GM18858 (cell line): ENCODE data around the gene OR5B21.

Experiments
- ATAC-seq: cut with Tn5 transposase; IDR thresholded peaks from one replicate; pipeline ENCODE4 v1.9.1; 2021; ENCODE audit not compliant: unreplicated experiment

The OR5B21 gene

DNA sequence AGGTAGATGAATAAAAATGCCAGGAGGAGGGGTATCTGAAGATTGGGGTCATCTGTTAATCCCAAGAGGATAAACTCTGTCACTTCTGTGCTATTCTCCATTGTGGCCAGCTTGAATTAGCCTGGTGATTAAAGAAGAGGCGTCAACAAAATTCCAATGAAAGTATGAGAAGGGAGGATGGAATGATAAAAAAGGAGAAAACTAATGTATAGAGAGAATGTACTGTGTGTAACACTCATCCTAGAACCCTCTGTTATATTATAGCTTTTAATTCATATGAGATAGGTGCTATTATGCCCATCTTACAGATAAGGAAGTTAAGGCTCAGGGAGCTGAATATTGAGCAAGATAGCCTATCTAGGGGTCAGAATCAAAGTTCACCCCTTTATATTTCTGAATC, at the start of gene OR5B21:
TSS of gene OR5B21 (minus strand) at position 101 of the 400 bp plus-strand sequence. CDS start at position 101, 0 bp downstream.
- ATAC-seq = no peak

DNA sequence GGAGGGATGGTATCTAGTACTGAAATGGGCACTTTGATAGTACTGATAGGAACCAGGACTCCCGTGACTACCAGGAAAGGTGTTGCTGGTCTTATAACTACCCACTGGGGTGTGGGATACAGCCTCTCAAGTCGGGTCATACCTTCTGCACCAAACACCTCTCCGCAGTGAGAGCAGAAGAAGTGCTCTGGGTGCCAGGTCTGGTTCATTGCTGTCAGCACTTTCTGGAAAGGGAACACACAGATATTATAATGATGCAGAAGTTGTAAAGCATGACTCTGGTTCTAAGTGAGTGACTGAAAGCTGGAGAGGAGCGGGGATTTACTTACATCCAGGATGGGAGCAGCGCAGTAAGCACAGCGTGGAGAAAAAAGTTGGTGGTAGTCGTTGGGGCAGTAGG, 41.7 kb upstream of the OR5B21 start:
- no peak for ATAC-seq

DNA sequence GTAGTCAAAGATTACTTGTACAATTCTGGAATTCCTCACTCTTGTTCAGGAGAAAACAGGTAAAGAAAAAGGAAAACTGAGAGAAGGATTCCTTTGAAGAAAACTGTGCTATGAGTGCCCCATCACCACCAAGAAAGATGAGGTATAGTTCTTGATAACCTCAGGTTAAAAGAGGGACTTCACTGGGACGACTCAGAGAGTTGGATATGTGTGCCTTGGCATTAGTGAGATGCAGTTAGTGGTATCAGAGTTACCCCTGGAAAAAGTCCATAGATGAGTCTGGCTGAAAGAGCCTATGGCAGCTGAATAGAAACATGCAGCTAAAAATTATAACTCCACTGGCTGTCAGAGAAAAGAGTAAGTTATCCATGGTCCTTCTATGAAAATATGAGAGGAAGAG, 38.9 kb upstream of the OR5B21 start:
- ATAC-seq = no peak

DNA sequence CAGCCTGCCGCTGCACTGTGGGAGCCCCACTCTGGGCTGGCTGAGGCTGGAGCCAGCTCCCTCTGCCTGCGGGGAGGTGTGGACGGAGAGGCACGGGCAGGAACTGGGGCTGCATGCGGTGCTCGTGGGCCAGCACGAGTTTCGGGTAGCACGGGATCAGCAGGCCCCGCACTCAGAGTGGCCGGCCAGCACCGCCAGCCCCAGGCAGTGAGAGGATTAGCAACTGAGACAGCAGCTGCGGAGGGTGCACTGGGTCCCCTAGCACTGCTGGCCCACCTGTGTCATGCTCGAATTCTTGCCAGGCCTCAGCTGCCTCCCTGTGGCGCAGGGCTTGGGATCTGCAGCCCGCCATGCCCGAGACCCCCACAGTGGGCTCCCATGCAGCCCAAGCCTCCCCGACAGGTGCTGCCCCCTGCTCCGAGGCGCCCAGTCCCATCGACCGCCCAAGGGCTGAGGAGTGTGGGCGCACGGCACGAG, 24.0 kb upstream of the OR5B21 start:
- ATAC-seq = no peak

DNA sequence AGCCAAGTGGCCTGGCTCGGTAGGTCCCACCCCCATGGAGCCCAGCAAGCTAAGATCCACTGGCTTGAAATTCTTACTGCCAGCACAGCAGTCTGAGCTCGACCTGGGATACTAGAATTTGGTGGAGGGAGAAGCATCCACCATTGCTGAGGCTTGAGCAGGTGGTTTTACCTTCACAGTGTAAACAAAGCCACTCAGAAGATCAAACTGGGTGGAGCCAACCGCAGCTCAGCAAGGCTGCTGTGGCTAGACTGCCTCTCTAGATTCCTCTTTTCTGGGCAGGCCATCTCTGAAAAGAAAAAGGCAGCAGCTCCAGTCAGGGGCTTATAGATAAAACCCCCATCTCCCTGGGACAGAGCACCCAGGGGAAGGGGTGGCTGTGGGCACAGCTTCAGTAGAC, 22.3 kb upstream of the OR5B21 start:
- no peak for ATAC-seq

DNA sequence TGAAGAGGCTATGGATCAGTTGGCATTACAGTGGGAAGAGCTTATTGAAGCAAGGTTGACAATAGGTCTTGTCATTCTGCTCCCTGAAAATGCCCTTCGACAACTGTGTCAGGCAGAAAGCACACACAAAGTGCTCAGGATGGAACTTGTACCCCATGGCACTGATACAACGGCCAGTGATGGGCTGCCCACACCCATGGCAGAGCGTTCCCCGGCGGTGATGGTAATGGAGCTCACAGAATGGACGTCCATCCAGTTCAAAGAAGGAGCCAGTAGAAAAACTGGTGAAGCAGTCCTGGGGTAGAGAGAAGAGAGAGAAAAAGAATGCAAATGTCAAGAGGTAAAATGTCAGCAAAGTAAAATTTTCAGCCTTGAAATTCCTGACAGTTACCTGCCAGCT, 19.5 kb upstream of the OR5B21 start:
- no peak for ATAC-seq

DNA sequence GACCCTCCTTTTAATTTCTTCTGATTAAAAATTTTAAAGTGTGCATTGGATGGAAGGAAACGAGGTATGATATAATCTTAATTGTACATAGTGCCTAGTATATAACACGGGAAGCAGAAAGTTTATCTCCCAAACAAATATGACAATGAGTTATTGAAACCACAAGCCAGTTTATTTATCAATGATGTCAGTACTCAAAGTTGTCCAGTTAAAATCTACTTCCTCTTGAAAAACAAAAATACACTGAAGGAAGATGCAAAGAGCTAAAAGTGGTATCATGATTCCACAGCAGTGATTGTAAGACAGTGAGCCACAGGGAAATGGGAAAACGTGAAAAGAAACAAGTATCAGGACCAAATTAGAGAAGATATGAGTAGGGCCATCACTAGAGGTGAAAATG, 18.8 kb upstream of the OR5B21 start:
- no peak for ATAC-seq

DNA sequence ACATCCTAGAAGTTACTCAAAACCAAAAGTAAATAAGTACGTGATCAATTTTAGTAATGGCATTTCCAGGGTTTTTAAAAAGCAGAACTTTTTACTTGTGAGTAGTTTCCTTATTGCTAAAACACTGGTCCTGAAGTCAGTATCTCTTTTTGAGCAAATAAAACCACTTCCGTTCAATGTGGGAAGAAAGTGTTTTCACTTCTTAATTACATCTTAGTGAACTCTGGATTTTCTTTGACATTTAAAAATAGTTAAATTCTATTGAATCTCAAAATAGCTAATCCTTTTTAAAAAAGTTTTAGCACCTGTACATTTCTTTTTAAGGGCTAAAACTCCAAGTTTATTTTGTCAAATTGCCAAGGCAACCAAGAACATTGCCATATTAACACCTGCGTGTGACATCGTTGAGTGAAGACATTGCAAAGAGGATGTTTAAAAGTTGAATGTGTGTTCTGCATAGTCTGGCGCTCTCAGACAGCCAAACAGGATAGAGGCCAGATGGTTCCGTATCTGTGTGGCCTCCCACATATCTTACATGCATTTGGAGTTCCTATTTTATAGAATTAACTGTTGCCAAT, 17.2 kb upstream of the OR5B21 start:
- ATAC-seq = peak; percentile 89

DNA sequence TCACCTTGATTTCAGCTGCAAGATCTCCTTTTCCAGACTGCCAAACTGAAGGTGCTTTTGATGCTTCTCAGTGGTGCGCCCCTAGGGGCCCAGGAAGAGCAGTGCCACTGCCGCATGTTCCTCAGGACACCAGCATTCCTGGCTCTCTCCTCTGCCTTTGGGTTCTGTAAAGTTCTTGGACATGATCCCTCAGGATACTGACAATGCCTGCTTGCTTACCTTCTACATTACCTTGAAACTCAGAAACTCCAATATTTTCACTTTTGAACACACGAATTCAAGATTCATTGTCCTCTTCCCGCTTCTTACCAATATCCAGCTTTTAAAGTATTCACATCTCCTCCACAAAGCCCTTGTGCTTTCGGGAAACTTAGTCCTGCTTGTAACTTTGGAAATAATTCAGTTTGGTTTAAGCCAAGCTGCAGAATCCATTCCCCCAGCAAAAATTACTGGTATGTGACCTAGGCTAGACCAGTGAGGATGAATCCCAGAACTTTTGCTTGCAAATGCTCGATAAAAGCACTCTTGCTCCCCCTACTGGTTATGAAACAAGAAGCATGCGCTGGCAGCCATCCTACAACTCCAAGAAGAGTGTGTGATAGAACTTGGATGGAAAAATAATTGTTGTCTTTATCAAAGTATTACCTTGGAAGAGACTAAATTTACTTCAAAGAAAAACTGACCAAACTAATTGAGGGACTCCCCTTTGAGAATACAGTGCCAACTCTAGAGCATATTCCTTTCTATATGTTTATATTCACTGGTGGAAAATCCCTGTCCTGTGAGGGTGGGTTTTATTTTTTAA, 16.5 kb upstream of the OR5B21 start:
- peak; percentile 10 for ATAC-seq

DNA sequence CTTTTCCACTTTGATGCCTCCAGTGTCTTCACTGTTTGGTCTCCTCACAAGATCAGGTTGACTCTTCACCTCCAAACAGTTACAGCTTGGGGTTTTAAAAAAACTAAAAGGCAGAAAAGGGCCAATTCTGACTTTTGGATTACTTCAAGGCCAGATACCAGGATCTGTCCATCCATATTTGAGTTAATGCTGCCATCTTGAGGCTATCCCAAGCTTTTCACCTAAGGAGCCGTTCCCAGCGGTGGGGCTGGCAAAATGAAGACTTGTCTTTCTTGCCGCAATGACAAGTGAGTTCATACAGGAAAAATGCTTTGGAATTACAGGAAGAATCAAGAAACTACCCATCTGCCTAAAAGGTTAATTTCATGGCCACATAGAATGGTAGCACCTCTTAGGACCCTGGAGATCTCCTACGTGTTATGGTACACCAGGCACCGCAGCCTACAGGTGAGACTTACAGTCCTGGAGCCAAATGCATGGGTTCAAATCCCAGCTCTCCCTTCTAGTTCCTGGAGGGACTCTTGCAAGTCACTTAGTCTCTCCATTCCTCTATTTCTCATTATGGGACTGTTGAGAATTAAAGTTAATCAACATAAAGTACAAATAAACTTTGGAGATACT, 6.0 kb upstream of the OR5B21 start:
- ATAC-seq = no peak

DNA sequence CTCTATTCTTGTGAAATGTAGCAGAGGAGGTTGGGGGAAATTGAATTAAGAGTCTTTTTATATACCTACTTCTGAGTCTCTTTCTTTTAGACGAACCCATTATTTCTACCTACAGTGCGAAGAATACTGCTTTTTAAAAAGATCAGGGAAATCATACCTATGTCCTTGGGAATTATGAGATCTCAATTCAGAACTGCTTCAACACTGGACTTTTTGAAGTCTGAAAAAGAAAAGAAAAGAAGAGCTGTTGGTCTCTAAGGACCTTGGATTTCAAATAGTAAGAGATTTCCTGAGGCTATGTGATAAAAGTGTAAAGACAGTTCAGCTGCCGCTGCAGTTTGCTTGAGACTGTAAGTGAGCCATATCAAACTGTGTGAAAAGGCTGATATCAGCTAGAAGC, 3.7 kb upstream of the OR5B21 start:
- no peak for ATAC-seq

DNA sequence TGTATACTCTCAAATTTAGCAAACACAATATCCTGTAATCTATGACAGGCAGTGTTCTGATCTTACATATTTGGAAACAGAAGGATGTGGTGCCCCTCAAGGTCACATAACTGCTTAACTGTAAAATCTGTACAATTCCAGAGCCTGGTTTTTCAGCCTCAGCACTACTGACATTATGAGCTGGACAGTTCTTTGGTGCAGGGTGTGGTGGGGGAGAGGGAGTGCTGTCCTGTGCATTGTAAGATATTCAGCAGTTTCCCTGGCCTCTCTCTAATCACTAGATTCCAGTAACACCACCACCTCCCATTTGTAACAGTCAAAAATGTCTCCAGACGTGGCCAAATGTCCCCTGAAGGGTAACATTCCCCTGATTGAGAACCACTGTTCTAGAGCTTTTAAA, 1.8 kb upstream of the OR5B21 start:
- ATAC-seq = no peak

DNA sequence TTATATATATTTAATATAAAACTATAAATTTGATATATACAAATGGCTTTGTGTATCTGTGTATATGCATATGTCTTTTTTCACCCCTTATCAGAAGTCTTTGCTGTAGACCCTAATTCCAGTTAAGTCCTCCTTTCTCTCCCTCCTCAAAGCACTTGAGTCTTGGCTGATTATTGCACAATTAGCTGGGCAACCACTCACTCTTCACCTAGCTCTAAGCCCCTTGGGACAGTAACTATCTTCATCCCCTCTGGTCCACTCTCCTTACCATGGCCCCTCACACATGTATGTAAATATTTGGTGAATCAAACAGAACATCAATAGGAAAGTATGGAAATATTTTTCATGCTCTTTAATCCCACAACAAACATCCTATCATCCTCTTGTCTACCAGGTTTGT, 909 bp upstream of the OR5B21 start:
- ATAC-seq = no peak

DNA sequence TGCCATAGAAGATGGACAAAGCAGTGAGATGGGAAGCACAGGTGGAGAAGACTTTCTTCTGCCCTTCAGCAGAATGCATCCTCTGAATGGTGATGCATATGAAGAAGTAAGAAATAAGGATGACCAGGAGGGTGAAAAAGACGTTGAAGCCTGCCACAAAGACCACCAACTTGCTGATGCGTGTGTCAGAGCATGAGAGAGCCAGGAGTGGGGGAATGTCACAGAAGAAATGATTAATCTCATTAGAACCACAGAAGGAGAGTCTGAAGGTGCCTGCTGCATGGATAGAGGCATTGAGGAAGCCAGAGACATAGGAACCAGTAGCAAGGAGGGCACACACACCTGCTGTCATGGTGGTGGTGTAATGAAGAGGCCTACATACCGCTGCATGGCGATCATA, 550 bp downstream of the OR5B21 start:
- ATAC-seq = no peak

DNA sequence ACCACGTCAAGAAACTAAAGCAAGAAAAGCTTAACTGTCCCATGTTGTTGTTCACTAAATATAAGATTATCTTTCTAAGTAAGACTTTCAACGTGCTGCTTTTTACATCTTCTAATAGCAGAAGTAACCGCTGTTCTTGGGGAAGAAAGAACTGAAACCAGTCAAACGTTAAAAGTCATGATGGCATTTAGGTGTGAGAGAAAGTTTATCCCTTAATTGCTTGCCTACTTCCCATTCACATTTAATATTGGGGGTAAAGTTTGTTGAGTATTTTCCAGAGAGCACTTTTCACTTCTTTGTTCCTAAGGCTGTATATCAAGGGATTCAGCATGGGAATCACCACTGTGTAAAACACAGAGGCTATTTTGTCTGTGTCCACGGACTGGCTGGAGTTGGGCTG, 970 bp downstream of the OR5B21 start:
- peak; percentile 39 for ATAC-seq

DNA sequence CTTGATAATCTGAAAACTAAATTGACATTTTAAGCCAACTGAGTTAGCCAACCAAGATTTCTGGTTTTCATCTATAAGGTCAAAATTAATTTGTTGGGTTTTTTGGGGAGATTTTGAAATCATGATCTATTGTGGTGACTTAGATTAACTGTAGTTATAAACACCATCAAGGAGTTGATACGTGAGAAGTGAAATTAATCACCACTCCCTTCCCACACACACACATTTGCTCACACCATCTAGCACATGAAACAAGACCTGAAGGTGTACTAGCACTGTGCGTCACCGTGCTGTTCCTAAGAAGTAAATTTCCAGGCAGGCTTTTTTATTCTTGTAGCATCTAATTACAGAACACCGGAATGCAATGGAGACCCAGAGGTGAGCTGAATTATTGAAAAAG, 2.1 kb downstream of the OR5B21 start:
- ATAC-seq = no peak

DNA sequence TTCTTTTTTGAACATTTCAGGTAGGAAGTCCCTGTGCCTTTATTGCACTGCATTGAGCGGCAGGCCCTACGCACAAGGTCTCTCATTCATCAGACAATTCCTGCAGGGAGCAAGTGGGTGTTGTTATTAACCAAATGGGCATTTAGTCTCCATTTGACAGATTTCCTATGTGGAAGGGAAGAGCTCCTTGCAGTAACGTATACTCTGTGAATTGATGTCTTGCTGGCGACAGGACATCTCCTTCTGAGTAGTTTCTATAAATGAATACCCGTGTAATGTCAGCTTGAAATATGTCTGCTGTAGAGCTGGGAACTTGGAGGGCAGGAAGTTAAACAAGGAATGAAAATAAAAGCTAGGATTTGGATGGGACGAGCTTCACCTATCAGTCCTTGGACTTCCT, 3.7 kb downstream of the OR5B21 start:
- ATAC-seq = no peak

DNA sequence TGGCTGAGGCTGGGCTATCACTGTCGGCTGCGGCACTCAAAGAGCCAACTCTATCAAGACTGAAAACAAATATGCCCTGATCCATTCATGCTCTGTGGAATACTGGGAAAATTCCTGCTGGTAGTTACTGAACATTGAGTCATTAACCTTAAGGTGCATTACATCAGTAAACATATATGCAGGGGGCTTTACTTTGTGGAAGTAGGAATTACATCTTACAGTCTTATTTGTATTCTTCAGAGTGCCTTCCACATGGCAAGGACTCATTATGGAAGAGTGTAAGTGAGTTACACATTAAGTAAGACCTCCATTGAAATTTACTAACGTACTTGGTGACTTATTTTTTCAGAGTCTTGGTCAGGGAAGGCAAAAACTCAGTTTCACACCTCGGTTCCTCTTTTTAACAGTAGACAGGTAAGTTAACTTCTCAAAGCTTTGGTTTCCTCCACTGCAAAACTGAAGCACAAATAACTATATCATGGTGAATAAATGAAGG, 4.5 kb downstream of the OR5B21 start:
- peak; percentile 96 for ATAC-seq

DNA sequence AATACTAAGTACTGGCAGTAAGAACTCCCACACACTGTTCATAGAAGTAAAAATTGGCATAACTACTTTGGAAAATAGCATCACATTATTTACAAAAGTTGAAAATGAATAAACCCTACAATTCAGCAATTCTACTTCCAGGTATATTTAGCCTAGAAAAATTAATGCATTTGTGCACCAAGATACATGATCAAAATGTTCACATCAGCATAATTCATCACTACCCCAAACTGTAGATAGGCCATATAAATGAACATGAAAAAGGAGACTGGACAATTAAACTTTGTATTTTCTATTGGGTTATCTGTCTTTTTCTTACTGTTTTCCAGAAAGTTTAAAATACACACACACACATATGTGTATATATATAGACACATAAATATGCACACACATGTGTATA, 5.9 kb downstream of the OR5B21 start:
- ATAC-seq = no peak

DNA sequence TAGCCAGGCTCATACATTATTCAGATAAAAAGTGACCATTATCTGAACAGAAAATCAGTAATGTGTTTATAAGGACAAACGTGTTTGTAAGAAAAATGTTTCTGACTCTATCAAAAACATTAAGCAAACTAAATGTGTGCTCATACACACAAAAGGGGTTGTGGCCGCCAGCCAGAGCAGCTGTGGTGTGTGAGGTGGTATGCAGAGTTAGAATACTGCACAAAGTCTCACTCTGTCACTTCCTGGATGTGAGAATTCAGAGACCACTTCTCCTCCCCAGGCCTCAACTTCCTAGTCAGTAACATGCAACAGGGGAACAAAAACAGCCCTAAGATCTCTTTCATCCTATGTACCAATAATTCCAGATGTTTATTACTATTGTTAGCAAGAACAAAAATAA, 9.4 kb downstream of the OR5B21 start:
- no peak for ATAC-seq

DNA sequence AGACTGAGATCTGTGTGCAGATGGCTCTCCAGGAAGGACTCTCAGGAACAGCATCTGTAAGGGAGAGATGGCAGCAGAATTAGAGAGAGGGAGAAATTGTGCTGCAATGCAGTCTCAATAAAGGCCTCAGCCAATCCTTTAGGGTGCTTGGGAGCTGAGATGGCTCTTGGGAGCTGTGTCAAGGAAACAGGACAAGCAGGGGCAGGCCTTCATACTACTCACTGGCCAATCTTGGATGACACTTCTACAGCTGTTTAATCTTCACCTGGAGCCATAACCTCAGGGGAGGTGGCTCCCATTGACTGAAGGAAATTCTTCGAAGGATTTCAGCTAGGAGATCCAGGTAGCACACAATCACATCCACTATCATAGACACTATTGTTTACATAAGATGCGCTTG, 10.0 kb downstream of the OR5B21 start:
- no peak for ATAC-seq

DNA sequence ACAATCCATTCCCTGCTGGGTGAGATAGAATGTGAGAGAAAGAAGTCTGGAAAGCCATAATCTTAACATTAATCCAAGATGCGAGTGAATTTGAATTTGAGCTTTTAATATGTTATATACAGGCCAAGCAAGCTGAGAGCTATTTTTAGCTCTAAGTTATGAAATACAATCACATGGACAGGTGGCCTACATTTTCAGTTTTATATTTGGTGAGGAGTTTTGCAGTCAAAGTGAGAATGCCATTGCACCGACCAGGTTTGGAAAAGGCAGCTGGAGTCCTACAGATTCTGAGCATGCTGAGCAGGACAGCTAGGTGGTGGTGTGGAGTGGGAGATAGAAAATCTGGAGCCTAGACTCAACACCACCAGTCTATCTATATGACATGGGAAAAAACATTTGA, 12.0 kb downstream of the OR5B21 start:
- ATAC-seq = peak; percentile 41
